CD4-positive, alpha-beta T cell treated with Interleukin-10 for 1 hour (primary cell): Measurements from ENCODE around the gene KLKB1.
"Not testable (repeated sequence)": the region's sequence is repeated elsewhere in the genome, so short reads cannot be mapped to it uniquely, and the experiment has no call there.

ENCODE experiments used
- DNase-seq: peaks from one replicate; pipeline ENCODE4 v3.0.0-alpha.2; 2020

Gene KLKB1

GRCh38 chr4:186227744-186228513 lies 622 bp downstream of the KLKB1 start:
- DNase-seq, result no peak

GRCh38 chr4:186228514-186228894 lies 1.2 kb downstream of the KLKB1 start:
- no peak for DNase-seq

DNA sequence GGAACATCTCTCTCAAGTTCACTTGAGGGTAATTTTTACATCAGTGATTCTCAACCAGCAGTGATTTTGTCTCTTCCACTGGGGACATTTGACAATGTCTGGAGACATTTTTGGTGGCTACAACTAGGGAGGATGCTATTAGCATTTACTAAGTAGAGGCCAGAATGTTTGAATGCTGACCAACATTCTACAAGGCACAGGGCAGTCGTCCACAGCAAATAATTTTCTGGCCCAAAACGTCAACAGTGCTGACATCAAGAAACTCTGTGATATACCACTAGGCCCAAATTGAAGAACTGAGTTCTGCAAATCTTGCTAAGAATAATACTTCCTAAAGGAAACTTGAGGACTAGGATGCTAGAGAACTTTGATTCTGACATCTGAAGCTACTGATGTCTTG lies 7.1 kb downstream of the KLKB1 start:
- no peak for DNase-seq

DNA sequence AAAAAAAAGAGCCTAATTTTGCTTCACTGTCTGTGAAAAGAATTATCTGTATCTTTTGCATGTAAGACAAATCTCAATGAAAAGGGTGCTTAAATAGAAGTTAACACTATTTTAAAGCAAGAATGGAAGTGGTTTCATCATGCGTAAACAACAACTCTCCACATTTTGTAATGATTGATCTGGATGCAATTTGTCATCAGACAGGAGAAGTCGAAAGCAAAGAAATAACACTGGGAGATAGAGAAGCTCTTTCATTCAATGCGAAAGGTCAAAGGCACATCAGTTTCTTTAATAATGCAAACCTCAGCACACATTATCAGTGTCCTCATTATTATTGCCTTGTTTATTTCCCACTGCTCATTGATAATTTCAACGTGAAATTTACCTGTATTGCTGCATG lies 8.8 kb downstream of the KLKB1 start:
- DNase-seq, result no peak

DNA sequence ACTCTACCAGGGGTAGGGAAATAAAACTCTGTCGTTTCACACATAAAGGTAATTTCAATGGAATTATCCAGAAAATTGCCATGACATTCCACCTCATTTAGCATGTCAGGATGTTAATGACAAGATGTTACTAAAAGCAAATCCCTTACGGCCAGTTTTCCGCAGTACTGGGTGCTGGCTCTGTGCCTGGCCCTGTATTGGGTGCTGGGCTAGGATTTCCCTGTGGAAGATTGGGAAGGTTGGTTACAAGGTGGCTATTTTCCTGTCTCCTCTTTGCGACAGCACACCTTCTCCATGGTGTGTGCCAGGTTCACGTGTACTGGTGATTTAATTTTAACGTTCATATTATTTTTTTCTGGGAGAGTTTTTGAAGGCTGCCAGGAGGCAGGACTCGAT lies 13.1 kb downstream of the KLKB1 start:
- DNase-seq, result no peak

DNA sequence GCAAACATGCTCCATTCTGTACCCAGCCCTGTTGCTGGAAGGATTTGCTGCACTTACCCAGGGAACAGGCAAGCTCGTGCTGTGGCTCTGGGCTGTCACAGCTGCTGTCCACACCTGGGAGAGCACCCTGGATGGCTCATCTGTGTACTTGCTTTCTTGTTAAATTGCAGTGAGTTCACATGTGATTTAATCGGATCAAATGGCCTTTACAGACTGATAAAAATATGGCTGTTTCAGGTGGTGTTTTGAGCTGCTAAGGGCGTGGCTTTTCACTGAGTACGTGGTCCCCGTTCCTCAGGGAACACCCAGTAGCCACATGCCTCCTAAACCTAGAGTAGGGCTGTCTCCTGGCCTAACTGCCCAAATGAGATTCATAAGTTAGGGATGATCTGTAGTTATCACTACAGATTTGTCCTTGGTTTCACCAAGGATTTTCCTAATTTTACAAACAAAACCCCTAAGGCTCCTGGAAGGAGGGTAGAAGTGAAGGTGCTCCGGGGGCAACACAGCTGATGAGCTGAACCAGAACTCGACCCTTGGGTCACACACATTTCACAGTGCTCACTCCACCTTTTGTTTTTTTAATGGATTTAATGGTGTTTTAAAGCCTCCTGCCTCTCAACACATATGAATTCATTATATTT lies 13.7 kb downstream of the KLKB1 start:
- no peak for DNase-seq

DNA sequence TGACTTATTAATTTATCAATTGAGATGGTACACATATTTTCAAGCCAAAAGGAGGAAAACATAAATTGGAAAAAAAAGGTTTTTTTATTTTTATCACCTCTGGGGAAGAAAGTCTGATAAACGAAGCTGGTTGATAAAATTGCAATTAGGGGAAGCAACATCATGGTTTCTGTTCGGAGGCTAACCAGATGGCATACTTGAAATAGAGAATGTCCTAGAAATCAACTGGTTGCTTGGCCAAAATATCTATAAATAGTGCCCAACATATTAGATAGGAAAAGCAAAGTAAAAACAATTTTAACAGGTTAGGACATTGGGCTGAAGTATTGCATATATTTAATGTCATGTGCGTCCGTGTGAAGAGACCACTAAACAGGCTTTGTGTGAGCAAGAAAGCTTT lies 14.3 kb downstream of the KLKB1 start:
- DNase-seq, result no peak

DNA sequence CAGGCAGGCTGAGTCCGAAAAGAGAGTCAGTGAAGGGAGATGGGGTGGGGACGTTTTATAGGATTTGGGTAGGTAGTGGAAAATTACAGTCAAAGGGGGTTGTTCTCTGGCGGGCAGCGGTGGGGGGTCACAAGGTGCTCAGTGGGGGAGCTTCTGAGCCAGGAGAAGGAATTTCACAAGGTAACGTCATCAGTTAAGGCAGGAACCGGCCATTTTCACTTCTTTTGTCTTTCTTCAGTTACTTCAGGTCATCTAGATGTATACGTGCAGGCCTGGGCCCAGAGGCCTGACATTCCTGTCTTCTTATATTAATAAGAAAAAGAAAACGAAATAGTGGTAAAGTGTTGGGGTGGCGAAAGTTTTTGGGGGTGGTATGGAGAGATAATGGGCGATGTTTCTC lies 14.7 kb downstream of the KLKB1 start:
- DNase-seq, result not testable (repeated sequence)

- no peak for DNase-seq
These were observed 16.0 kb downstream of the KLKB1 start for GRCh38 chr4:186243331-186243730.

- no peak for DNase-seq
These were observed 17.5 kb downstream of the KLKB1 start for GRCh38 chr4:186244835-186245234.

GRCh38 chr4:186247062-186247752 lies 19.9 kb downstream of the KLKB1 start:
- not testable (repeated sequence) for DNase-seq

DNA sequence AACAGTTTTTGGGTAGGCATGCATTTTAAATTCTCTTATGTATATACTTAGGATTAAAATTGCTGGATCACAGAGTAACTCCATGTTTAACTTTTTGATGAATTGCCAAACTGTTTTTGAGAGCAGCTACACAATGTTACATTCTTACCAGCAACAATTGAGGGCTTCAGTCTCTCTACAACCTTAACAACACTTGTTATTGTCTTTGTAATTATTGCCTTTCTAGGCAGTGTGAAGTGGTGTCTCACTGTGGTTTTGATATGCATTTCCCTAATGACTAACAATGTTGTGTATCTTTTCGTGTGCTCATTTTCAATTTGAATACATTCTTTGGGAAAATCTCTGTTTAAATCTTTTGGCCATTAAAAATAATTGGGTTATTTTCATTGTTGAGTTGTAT lies 21.3 kb downstream of the KLKB1 start:
- DNase-seq, result no peak

DNA sequence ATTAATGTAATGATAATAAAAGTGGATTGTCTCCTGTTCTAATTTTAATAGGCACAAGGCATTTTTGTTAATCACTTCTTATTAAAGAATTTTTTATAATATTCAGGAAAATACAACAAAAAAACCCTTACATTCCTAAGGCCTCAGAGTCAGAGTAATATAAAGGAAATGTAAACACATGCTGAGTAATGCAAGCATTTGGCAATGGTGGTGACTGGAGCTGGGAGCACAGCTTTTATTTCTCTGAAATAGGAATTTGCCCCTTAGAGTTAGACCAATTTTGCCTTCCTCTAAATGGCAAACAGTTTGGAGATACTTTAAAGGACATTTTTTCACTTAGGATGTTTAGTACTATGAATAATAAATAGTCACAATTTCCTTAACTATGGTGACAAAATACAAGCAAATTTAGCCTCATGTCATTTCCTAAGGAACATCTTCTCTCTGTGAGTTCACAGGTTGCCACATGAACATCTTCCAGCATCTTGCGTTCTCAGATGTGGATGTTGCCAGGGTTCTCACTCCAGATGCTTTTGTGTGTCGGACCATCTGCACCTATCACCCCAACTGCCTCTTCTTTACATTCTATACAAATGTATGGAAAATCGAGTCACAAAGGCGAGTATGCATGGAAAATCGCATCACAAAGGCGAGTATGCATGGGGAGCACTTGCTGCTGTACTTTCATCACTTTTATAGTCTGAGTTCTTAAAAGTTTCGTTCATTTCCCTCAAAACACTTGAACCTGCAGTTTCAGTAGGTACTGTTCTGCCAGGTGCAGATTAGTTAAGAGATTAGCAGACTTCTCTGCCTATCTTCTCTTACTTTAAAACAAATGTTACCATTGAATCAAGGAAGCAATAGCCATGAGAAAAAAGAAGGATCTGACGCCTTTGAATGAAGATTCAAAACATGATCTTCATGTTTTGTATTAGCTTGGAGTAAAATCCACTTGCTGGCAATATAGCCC lies 22.8 kb downstream of the KLKB1 start:
- no peak for DNase-seq

GRCh38 chr4:186250760-186251159 lies 23.5 kb downstream of the KLKB1 start:
- no peak for DNase-seq

- DNase-seq, result no peak
These were observed 27.8 kb downstream of the KLKB1 start for GRCh38 chr4:186255122-186255521.

DNA sequence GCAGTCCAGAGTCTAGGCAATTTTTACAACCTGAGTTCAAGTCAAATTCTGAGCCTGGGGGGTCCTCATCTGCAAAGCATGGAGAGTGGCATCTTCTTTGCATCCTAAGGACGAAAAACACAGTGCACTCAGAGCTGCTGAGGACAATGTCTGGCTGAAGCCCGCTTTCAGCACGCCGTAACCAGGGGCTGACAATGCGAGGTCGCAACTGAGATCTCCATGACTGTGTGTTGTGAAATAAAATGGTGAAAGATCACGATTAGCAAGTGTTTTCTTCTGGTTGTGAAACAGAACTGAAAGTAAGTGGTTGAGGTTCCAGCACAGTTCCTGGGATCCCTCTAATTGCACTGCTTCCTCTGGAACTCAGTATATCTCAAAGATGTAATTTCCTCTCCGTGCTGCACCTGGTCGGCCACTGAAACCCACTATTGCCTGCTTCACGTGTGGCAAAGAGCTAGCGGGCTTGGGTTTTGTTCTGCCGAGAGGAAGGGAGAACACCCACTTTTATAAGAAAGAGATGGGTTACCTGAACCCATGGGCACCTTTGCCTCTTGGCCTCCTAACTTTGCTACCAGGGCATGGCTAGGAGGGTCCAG lies 31.0 kb downstream of the KLKB1 start:
- no peak for DNase-seq

GRCh38 chr4:186260117-186260503 lies 32.8 kb downstream of the KLKB1 start:
- DNase-seq, result no peak

- DNase-seq, result no peak
These were observed 33.5 kb downstream of the KLKB1 start for GRCh38 chr4:186260504-186261448.

DNA sequence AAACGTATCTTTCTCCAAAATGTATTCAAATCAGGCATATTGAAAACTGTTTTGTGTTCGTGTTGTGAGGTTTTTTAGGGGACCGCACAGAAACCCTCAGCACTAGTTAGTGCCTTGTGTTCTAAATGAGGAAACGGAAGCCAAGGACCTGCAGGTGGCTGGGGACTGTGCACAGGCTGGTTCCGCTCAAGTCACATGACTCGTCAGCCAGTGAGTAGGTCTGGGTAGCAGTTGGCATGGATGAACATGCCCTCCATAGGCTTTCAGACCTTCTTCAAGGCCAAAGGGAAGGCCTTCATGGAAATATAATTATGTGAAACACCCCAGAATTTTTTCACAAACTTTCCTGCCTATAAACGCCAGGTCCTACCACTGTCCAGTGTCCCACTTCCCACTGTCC lies 37.4 kb downstream of the KLKB1 start:
- no peak for DNase-seq

- DNase-seq, result not testable (repeated sequence)
These were observed 37.9 kb downstream of the KLKB1 start for GRCh38 chr4:186265250-186265649.
